ENCODE results near the gene NCAM1. TPM values are rescaled to one million over a fixed set of nuclear protein-coding genes. Genes with fewer than 3 reads are reported as not detected.

Gene NCAM1
- total RNA-seq, 3 donors from 2014 or later: 6.3 to 97.0 (median 9.3) TPM

DNA sequence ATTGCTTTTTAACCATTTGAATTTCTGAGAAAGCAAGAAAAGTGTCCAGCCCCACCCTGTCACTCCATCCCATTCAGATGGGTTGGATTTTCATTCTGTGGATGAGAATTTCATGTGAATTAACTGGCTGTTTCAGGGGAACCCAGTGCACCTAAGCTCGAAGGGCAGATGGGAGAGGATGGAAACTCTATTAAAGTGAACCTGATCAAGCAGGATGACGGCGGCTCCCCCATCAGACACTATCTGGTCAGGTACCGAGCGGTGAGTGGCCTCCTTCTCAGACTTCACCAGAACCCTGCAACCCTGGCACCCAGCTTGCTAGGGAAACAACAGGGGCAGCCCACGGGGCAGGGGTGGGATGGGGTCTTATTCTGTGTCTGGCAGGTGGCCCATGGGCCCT, 294.5 kb downstream of the NCAM1 start:
- TF ChIP-seq CTCF (IDR thresholded peaks at IDR 0.05): no peak
- no peak for DNase-seq
- ATAC-seq: no peak
- intact Hi-C loops (cut with DNase I, micrococcal nuclease): no loop called here
- H3K9me3 ChIP-seq: no peaks in the 10 kb centered on the region
- no peak overlapping the region for H3K4me3 ChIP-seq
- H3K4me1 ChIP-seq (ENCODE audit: low read depth): no peaks in the 10 kb centered on the region
- H3K36me3 ChIP-seq (ENCODE audit: low read depth): no peaks in the 10 kb centered on the region

GRCh38 chr11:113256431-113257202, 295.4 kb downstream of the NCAM1 start:
- Histone ChIP-seq H3K36me3 (ENCODE audit: low read depth) (no peaks in the 10 kb centered on the region), H3K4me1 (ENCODE audit: low read depth) (no peaks in the 10 kb centered on the region), H3K4me3 (no peak overlapping the region), H3K9me3 (no peaks in the 10 kb centered on the region)
- intact Hi-C loops (cut with DNase I, micrococcal nuclease): no loop called here
- ATAC-seq (no peak), DNase-seq (no peak)
- TF ChIP-seq CTCF (IDR thresholded peaks at IDR 0.05): no peak

DNA sequence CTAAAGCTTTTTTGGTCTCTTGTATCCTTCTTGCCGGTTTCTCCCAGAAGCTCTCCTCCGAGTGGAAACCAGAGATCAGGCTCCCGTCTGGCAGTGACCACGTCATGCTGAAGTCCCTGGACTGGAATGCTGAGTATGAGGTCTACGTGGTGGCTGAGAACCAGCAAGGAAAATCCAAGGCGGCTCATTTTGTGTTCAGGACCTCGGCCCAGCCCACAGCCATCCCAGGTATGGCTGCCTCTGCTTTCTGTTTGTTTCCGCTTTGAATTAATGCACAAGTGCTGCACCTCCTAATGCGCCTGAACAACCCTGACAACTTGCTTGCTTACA, 298.8 kb downstream of the NCAM1 start:
- Histone ChIP-seq H3K36me3 (ENCODE audit: low read depth) (no peaks in the 10 kb centered on the region), H3K4me1 (ENCODE audit: low read depth) (no peaks in the 10 kb centered on the region)
- DNase-seq: no peak

GRCh38 chr11:113260541-113260940, 299.3 kb downstream of the NCAM1 start:
- Histone ChIP-seq H3K9me3 (no peaks in the 10 kb centered on the region), H3K4me1 (ENCODE audit: low read depth) (no peaks in the 10 kb centered on the region), H3K36me3 (ENCODE audit: low read depth) (no peaks in the 10 kb centered on the region), H3K4me3 (no peak overlapping the region)
- no peak for TF ChIP-seq CTCF (IDR thresholded peaks at IDR 0.05)
- DNase-seq (no peak), ATAC-seq (no peak)
- intact Hi-C loops (cut with DNase I, micrococcal nuclease): no loop called here

More for the DNA sequence above, 298.8 kb downstream of the NCAM1 start:
- ATAC-seq: no peak
- intact Hi-C loops (cut with DNase I, micrococcal nuclease): no loop called here
- no peak for TF ChIP-seq CTCF (IDR thresholded peaks at IDR 0.05)
- Histone ChIP-seq H3K9me3 (no peaks in the 10 kb centered on the region), H3K4me3 (no peak overlapping the region)

GRCh38 chr11:113261709-113262475, 300.7 kb downstream of the NCAM1 start:
- ATAC-seq: no peak
- no peak for DNase-seq
- H3K4me3 ChIP-seq: no peak overlapping the region

More at GRCh38 chr11:113261709-113262475, 300.7 kb downstream of the NCAM1 start:
- Histone ChIP-seq H3K9me3 (no peaks in the 10 kb centered on the region), H3K36me3 (ENCODE audit: low read depth) (no peaks in the 10 kb centered on the region), H3K4me1 (ENCODE audit: low read depth) (no peaks in the 10 kb centered on the region)
- TF ChIP-seq CTCF (IDR thresholded peaks at IDR 0.05): no peak
- intact Hi-C loops (cut with DNase I, micrococcal nuclease): no loop called here

All from mucosa of descending colon (tissue), 3 donors.